Fibroblast of pulmonary artery (primary cell): ENCODE measurements around the gene DOCK3.
"Not testable (repeated sequence)": the region's sequence is repeated elsewhere in the genome, so short reads cannot be mapped to it uniquely, and the experiment has no call there.

Source experiments
- DNase-seq: peaks from one replicate; pipeline ENCODE4 v3.0.0-alpha.2; 2010; ENCODE audit warnings: low read depth
- H3K4me3 ChIP-seq: replicated peaks from 2 replicates; pipeline ENCODE4 v1.5.1; 2011; ENCODE audit warnings: low read depth, mild to moderate bottlenecking, control low read depth, low read length, moderate library complexity
- CTCF ChIP-seq: IDR thresholded peaks from 2 replicates; pipeline ENCODE4 v1.5.1; 2011; ENCODE audit warnings: mild to moderate bottlenecking, control low read depth, low read length, inconsistent platforms; ENCODE audit errors: missing control alignments

The DOCK3 gene

DNA sequence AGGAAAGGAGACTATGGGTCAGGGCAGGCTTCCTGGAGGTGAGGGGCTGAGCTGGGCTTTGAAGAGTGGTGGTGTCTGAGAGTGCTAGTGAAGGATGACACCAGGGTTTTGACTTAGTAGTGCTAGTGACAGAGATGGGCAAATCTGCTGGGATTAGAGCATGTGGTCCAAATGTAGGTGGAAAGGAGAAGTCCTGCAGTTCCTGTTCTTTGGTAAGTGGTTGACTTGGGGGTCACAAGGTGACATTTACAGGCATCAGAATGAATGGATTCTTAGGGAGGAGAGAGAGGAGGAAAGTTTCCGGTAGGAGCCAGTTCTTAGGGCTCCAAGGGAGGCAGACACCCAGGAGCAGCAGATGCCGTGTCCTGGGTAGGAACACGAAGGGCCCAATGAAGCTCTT is 796 bp upstream of the DOCK3 start:
- no peak overlapping the region for H3K4me3 ChIP-seq
- no peak for DNase-seq
- no peak for TF ChIP-seq CTCF

- DNase-seq = no peak
- no peak overlapping the region for H3K4me3 ChIP-seq
- no peak for TF ChIP-seq CTCF
These were observed 678 bp downstream of the DOCK3 start for GRCh38 chr3:50675179-50676030.

DNA sequence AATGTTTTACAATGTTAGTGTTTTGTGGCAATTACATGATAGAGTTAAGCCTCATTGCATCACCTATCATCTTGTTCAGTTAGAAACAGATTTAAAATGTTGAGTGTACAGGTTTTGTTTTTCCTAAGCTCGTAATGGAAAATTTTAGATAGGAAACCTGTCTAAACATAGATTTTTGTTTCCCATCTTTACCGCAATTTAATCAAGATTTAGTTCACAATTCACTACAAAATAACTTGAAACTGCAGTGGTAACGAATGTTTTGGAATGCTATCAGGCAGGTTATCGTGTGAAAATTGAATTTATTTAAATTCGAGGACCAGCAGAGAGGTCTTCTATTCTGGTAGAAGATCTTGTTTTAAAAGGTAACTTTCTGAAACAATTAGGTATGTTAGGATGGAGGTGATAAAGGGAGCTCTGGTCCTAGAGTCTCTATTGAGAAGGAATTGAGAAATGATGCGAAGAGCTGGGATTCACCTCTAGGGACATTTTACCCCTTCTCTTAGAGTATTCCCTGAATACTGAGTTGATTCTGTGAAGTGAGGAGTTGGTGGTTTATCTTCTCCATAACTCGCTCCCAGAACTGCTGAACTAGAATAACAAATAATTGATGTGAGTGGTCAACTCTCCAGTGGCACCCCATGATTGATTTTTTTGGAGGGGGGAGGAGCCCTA is 1.4 kb downstream of the DOCK3 start:
- H3K4me3 ChIP-seq = no peak overlapping the region
- DNase-seq = no peak
- no peak for TF ChIP-seq CTCF

GRCh38 chr3:50687127-50687751 is 12.5 kb downstream of the DOCK3 start:
- no peak for DNase-seq
- TF ChIP-seq CTCF = no peak
- H3K4me3 ChIP-seq = no peak overlapping the region

DNA sequence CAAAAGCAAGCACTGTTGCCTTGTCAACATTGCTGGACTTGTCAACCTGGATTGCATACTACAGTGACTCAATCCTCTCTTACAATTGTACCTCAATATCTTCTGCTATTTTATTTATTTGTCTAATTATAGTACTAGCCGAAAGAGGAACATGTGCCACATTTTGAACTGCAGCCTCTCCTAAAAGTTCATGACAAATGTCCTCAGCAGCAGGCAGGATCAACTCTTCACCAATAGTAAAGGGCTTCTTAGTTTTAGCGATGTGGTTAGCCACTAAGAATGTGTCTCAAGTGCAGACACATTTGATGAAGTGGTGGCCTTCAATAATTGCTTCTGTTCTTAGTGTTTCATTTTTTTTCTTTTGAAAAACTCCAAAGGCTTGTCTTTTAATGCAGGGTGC is 13.2 kb downstream of the DOCK3 start:
- DNase-seq = no peak
- TF ChIP-seq CTCF = no peak

DNA sequence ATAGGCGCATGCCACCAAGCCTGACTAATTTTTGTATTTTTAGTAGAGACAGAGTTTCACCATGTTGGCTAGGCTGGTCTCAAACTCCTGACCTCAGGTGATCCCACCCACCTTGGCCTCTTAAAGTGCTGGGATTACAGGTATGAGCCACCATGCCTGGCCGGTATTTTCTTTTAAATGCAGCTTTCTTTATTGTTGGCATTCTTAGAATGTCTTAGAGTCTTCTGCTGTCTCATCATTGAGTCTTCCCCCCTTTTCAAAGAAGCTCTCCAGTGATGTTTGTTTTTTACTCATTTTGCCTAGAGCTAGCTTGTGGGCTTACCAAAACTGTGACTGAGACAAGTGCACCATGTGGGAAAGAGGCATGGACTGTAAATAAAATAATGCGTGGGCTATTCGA is 13.9 kb downstream of the DOCK3 start:
- H3K4me3 ChIP-seq, DNase-seq: not testable (repeated sequence)

More for the DNA sequence above, 13.2 kb downstream of the DOCK3 start:
- no peak overlapping the region for H3K4me3 ChIP-seq

- no peak overlapping the region for H3K4me3 ChIP-seq
- no peak for TF ChIP-seq CTCF
- no peak for DNase-seq
These were observed 14.8 kb downstream of the DOCK3 start for GRCh38 chr3:50689558-50689957.
